Mucosa of descending colon (tissue), 3 donors: ENCODE results near the gene IGSF8. TPM values are rescaled to one million over a fixed set of nuclear protein-coding genes. Genes with fewer than 3 reads are reported as not detected.
"Not testable (repeated sequence)": the region's sequence is repeated elsewhere in the genome, so short reads cannot be mapped to it uniquely, and the experiment has no call there.

Experiments
- ATAC-seq: fragments of 200-7000 bp; cut with Tn5 transposase; one replicate; pipeline ENCODE4 v1.9.1; 2020; ENCODE audit warnings: mild to moderate bottlenecking, moderate library complexity
- DNase-seq, 3 donors: peaks; one replicate each; pipeline ENCODE4 v3.0.0-alpha.2; 2020
- H3K36me3 ChIP-seq: fragments of 200-600 bp; one replicate; pipeline ENCODE4 v1.8.0; 2021; ENCODE audit warnings: low read depth, mild to moderate bottlenecking
- H3K4me1 ChIP-seq: fragments of 200-600 bp; one replicate; pipeline ENCODE4 v1.8.0; 2021; ENCODE audit warnings: low read depth, mild to moderate bottlenecking
- H3K4me3 ChIP-seq: fragments of 200-600 bp; one replicate; pipeline ENCODE4 v1.8.0; 2021; ENCODE audit warnings: mild to moderate bottlenecking
- H3K9me3 ChIP-seq: fragments of 200-600 bp; one replicate; pipeline ENCODE4 v1.8.0; 2021; ENCODE audit warnings: mild to moderate bottlenecking
- intact Hi-C, 2 donors: fragments of 100-400 bp; cut with DNase I in 1 of 2; cut with micrococcal nuclease in 1 of 2; formaldehyde crosslinking; loops; one replicate each; pipeline versions ENCODE4 v1.11.0 to v1.11.1; 2022; cut with DNase I, micrococcal nuclease
- total RNA-seq, 3 donors: library from RNA; stranded (reverse); fragmentation: NEBNext Ultra II Directional in 2 of 3; extraction: Animal tissue kit (Norgen Biotek cat#: 25700) in 2 of 3; gene quantifications; one replicate each; pipeline versions ENCODE4 v1.2.1 to v1.2.4, GENCODE V29; 2021 to 2023
- TF ChIP-seq, protein P1 (sequence below): fragments of 200-600 bp; IDR thresholded peaks from one replicate; pipeline ENCODE4 v1.8.0; 2022; ENCODE audit warnings: antibody characterized with exemption, mild to moderate bottlenecking
- donor health status: DM: no; HTN: no; CAD: no; lungs with moderate emphysema.
- donor health status: DM: no; HTN: no; CAD: no.
- donor health status: DM: no; HTN: yes; CAD: no.

The IGSF8 gene
- total RNA-seq, 3 donors from 2014 or later: 38.3 to 65.0 (median 39.1) TPM

DNA sequence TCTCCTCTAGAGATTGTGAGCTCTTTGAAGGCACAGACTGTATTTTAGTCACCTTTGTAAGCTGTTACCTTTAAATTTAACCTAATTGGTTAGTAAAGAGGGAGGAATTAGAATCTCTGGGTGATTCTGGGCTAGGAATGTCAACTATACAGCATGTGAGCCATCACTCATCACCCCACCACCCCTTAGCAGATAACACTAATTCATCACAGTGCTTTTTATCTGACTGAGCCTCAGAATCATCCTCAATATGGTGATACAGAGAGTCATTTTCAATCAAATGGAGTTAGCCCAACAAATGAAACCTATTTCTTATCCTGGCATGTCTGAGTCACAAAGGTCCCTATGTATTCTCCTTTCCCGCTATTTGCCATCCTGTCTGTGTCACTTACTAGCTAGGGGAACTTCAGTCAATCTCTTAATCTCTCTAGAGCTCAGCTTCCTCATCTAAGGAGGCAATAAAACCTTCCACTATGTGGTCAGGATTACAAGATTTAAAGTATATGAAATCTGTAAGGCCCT lies 41.7 kb downstream of the IGSF8 start:
- Histone ChIP-seq H3K4me3 (no peak overlapping the region), H3K9me3 (no peaks in the 10 kb centered on the region), H3K36me3 (no peaks in the 10 kb centered on the region), H3K4me1 (no peaks in the 10 kb centered on the region)
- TF ChIP-seq, protein P1, sequence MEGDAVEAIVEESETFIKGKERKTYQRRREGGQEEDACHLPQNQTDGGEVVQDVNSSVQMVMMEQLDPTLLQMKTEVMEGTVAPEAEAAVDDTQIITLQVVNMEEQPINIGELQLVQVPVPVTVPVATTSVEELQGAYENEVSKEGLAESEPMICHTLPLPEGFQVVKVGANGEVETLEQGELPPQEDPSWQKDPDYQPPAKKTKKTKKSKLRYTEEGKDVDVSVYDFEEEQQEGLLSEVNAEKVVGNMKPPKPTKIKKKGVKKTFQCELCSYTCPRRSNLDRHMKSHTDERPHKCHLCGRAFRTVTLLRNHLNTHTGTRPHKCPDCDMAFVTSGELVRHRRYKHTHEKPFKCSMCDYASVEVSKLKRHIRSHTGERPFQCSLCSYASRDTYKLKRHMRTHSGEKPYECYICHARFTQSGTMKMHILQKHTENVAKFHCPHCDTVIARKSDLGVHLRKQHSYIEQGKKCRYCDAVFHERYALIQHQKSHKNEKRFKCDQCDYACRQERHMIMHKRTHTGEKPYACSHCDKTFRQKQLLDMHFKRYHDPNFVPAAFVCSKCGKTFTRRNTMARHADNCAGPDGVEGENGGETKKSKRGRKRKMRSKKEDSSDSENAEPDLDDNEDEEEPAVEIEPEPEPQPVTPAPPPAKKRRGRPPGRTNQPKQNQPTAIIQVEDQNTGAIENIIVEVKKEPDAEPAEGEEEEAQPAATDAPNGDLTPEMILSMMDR: no peak
- no peak for ATAC-seq
- no peak for DNase-seq
- intact Hi-C loops: no loop called here

DNA sequence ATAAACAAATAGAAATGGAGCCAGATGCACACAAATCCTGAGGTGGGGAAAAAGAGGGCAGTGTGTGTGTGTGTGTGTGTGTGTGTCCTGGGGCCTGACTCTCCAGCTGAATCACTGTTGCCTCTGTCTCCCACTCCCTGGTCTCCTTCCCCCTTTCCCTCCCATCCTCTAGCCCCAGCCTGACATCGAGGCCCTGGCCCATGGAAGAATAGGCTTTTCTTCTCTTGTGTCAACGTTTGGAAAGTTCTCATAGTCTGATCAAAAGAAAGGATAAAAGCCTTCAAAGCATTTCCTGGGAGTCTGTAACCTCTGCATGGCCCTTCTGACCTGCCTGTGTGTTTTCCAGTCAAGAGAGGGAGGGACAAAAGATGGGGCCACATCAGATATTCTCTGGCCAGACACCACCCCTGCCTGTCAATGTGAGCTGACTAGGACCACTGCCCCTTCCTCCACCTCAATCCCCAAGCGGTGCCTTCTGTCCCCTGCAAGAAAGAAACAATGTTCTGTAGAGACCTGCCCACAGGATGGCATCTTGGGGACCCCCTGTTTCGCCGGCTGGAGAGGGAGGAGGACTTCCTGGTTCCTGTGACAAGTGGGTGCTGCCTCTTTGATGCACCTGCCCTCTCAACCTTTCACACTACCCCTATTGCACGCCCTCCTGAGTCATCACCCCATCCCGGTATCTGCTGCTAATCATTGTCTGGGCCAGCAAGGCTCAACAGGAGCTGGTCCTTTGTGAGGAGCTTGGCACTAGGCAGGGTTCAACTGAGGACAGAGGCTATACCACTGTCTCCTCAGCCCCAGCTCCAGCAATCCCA lies 44.7 kb downstream of the IGSF8 start:
- TF ChIP-seq, protein P1: no peak
- intact Hi-C loops: no loop called here
- H3K9me3 ChIP-seq: no peaks in the 10 kb centered on the region
- no peak overlapping the region for H3K4me3 ChIP-seq
- no peaks in the 10 kb centered on the region for H3K36me3 ChIP-seq
- no peaks in the 10 kb centered on the region for H3K4me1 ChIP-seq
- no peak for DNase-seq
- no peak for ATAC-seq

DNA sequence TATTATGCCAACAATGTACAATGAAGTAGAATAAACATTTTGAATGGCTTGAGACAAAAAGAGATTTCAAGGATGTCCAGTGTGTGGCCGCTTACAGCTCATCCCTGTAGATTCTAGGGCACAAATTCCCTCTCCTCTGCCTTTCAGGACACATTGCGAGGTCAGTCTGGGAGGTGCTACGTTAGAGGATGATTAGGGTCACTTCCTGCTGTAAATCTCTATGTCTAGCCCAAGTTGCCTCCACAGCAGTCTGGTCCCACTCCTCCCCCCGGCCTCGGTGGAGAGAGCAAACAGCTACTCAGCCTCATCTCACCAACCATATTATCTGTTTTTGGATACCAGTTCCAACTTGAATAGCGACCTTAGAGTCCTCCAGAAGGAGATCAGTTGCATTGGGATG lies 45.5 kb downstream of the IGSF8 start:
- no peaks in the 10 kb centered on the region for H3K4me1 ChIP-seq
- no peak overlapping the region for H3K4me3 ChIP-seq
- H3K36me3 ChIP-seq: no peaks in the 10 kb centered on the region
- TF ChIP-seq, protein P1: no peak
- no peaks in the 10 kb centered on the region for H3K9me3 ChIP-seq
- intact Hi-C loops: no loop called here
- DNase-seq (no peak), ATAC-seq (no peak)

DNA sequence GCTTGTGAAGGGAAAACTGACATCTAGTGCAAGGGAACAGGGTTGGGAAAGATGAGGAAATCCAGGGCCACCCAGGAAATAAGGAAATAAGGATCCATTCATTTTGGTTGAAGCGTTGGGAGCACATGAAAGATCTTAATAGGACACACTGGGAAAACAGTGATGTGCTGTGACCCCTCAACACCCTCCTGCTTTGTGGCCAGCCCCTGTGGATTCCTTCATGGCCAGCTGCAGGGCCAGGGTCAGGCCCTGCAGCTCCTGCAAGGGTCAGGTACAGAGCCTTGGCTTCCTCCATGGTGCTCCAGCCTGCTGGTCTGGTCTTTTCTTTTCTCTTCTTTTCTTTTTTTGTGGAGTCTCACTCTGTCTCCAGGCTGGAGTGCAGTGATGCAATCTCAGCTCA lies 47.8 kb downstream of the IGSF8 start:
- TF ChIP-seq, protein P1: no peak
- H3K4me1 ChIP-seq: peaks cover 5% of the 10 kb centered on the region
- H3K4me3 ChIP-seq: no peak overlapping the region
- DNase-seq (no peak), ATAC-seq (no peak)
- intact Hi-C loops: no loop called here
- H3K9me3 ChIP-seq: no peaks in the 10 kb centered on the region
- H3K36me3 ChIP-seq: no peaks in the 10 kb centered on the region

DNA sequence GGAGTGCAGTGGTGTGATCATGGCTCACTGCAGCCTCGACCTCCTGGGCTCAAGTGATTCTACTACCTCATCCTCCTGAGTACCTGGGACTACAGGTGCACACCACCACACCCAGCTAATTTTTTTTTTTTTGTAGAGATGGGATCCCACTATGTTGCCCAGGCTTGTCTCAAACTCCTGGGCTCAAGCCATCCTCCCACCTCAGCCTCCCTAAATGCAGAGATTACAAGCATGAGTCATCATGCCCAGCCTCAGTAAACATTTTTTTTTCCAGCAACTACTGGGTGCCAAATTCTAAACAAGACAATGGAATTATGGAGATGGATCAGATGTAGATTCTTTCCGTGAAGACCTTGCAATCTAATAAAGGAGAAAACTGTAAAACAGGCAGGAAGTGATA lies 48.2 kb downstream of the IGSF8 start:
- H3K9me3 ChIP-seq, DNase-seq, H3K36me3 ChIP-seq, intact Hi-C loops, H3K4me3 ChIP-seq, ATAC-seq, H3K4me1 ChIP-seq: not testable (repeated sequence)

DNA sequence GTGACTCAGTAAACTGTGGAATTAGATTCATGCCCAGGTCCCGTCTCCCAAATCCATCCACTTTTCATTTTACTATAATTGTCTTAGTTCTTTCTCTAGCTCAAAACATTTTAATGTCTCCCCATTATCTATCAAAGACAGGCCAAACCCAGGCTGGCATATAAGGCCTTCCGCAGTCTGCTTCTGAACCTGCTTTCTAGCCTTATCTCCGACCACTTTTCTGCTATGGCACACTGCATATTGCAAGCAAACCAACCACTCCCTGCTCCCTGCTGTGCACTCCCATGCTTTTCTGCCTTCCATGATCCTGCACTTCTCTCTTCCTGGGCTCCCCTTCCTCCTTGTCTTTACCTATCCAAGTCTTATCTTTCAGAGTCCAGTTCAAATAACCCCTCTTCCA lies 49.3 kb downstream of the IGSF8 start:
- intact Hi-C loops: no loop called here
- Histone ChIP-seq H3K4me3 (no peak overlapping the region), H3K4me1 (peaks cover 5% of the 10 kb centered on the region), H3K36me3 (no peaks in the 10 kb centered on the region), H3K9me3 (no peaks in the 10 kb centered on the region)
- TF ChIP-seq, protein P1: no peak
- DNase-seq (no peak), ATAC-seq (no peak)
